Ishikawa (cell line): ENCODE data around the gene KCNC2.

Experiments used
- EP300 ChIP-seq: IDR thresholded peaks from 2 replicates; pipeline ENCODE4 v1.6.1; 2012; ENCODE audit warnings: borderline replicate concordance
- FOXM1 ChIP-seq: IDR thresholded peaks from 2 replicates; pipeline ENCODE4 v1.6.1; 2012; ENCODE audit warnings: low read depth, borderline replicate concordance
- RAD21 ChIP-seq: IDR thresholded peaks from 2 replicates; pipeline ENCODE4 v1.6.1; 2012; ENCODE audit warnings: low read depth
- REST ChIP-seq: IDR thresholded peaks from 2 replicates; pipeline ENCODE4 v1.6.1; 2012; ENCODE audit warnings: low read depth, mild to moderate bottlenecking
- TAF1 ChIP-seq: IDR thresholded peaks from 2 replicates; pipeline ENCODE4 v1.6.1; 2012; ENCODE audit warnings: low read depth, mild to moderate bottlenecking
- TEAD4 ChIP-seq: IDR thresholded peaks from 2 replicates; pipeline ENCODE4 v1.6.1; 2012
- YY1 ChIP-seq: IDR thresholded peaks from 2 replicates; pipeline ENCODE4 v1.6.1; 2012; ENCODE audit warnings: low read depth
- TF ChIP-seq, protein P1 (sequence below): IDR thresholded peaks from 2 replicates; pipeline ENCODE4 v1.6.1; 2012
- TF ChIP-seq, protein P2 (sequence below): IDR thresholded peaks from 2 replicates; pipeline ENCODE4 v1.6.1; 2012

- TF ChIP-seq, protein P1, sequence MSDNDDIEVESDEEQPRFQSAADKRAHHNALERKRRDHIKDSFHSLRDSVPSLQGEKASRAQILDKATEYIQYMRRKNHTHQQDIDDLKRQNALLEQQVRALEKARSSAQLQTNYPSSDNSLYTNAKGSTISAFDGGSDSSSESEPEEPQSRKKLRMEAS, result no peak
- TF ChIP-seq TAF1 (no peak), FOXM1 (no peak), REST (no peak), TEAD4 (no peak), YY1 (no peak), EP300 (no peak), RAD21 (no peak)
- TF ChIP-seq, protein P2, sequence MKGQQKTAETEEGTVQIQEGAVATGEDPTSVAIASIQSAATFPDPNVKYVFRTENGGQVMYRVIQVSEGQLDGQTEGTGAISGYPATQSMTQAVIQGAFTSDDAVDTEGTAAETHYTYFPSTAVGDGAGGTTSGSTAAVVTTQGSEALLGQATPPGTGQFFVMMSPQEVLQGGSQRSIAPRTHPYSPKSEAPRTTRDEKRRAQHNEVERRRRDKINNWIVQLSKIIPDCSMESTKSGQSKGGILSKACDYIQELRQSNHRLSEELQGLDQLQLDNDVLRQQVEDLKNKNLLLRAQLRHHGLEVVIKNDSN, result no peak
These were observed 49.5 kb upstream of the KCNC2 start for GRCh38 chr12:75259143-75259542.
